ENCODE measurements around the gene P4HB.

The P4HB gene

DNA sequence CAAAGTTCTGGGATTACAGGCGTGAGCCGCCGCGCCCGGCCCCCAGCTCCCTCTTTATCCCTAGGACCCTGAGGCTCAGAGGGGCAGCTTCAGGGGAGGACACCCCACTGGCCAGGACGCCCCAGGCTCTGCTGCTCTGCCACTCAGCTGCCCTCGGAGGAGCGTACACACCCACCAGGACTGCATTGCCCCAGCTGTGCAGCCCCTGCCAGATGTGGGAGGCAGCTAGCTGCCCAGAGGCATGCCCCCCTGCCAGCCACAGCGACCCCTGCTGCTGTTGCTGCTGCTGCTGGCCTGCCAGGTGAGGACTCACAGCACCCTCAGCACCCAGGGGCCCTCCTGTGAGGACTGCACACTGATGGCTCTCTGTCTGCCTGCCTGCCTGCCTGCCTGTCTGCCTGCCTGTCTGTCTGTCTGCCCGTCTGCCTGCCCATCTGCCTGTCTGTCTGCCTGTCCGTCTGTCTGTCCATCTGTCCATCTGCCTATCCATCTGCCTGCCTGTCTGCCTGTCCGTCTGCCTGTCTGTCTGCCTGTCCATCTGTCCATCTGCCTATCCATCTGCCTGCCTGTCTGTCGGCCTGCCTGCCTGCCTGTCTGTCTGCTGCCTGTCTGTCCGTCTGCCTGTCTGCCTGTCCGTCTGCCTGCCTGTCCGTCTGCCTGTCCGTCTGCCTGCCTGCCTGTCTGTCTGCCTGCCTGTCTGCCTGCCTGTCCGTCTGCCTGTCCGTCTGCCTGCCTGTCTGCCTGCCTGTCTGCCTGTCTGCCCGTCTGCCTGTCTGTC lies 51.4 kb downstream of the P4HB start:
- Histone ChIP-seq H3K27me3 (peaks cover 80% of the 10 kb centered on the region), H3K4me3 (ENCODE audit: low read depth in 1 of 2, low read length in 1 of 2) (no peak overlapping the region), H3K9me3 (no peaks in the 10 kb centered on the region), H3K4me1 (ENCODE audit: control insufficient read depth in 1 of 2, insufficient read depth in 1 of 2, low read depth in 1 of 2, low read length in 1 of 2) (peaks cover 0 to 8% of the 10 kb centered on the region in 2 experiments), H3K36me3 (no peaks in the 10 kb centered on the region), H3K27ac (no peak overlapping the region)
- TF ChIP-seq CTCF (IDR thresholded peaks at IDR 0.05), result no peak

DNA sequence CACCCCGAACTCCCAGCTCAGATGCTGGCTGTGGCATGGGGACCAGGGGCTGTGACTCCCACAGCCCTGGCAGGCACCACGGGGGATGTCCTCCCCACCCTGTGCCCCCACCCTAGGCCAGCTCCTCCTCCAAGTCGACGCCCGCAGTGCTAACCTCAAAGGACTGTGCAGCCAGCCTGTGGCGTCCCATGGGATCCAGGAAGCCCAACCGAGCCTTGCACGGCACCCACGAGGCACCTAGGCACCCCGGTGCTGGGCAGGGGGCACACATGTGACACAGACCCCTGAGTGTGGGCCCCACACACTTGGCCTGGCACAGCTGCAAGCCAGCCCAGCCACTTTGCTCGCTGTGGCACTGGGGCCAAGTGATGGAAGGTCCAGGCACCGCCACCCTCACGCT lies 52.5 kb downstream of the P4HB start:
- no peak for TF ChIP-seq CTCF (IDR thresholded peaks at IDR 0.05)
- H3K4me1 ChIP-seq (ENCODE audit: control insufficient read depth in 1 of 2, insufficient read depth in 1 of 2, low read depth in 1 of 2, low read length in 1 of 2), result peaks cover 0 to 8% of the 10 kb centered on the region in 2 experiments
- peaks cover 91% of the 10 kb centered on the region for H3K27me3 ChIP-seq
- H3K4me3 ChIP-seq (ENCODE audit: low read depth in 1 of 2, low read length in 1 of 2), result no peak overlapping the region
- H3K27ac ChIP-seq, result no peak overlapping the region
- no peaks in the 10 kb centered on the region for H3K36me3 ChIP-seq
- H3K9me3 ChIP-seq, result no peaks in the 10 kb centered on the region

DNA sequence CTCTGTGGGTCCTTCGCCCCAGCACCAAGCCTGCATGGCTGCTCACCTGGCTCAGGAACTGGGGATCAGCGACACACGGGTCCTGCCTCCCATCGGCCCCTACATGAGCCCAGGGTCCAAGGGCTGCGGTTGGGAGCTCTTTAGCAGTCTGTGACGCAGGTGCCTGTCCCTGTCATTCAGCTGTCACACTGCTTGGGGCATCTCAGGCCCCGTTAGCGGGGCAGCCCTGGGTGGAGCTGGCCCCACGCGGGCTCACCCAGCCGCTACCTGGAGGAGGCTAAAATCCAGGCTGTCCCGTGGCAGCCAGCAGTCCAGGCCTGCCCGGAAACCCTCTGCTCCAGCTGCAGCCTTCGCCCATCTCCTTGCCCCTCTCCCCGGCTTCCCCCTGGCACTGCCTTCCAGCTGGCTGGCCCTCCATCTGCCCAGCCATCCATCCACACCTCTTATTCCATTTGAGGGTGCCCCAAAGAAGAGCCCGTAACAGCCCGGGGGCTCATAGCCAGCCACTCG lies 53.1 kb downstream of the P4HB start:
- Histone ChIP-seq H3K4me1 (ENCODE audit: control insufficient read depth in 1 of 2, insufficient read depth in 1 of 2, low read depth in 1 of 2, low read length in 1 of 2) (peaks cover 0 to 8% of the 10 kb centered on the region in 2 experiments), H3K4me3 (ENCODE audit: low read depth in 1 of 2, low read length in 1 of 2) (no peak overlapping the region), H3K36me3 (no peaks in the 10 kb centered on the region), H3K27ac (no peak overlapping the region), H3K27me3 (peaks cover 97% of the 10 kb centered on the region), H3K9me3 (no peaks in the 10 kb centered on the region)
- TF ChIP-seq CTCF (IDR thresholded peaks at IDR 0.05), result no peak

DNA sequence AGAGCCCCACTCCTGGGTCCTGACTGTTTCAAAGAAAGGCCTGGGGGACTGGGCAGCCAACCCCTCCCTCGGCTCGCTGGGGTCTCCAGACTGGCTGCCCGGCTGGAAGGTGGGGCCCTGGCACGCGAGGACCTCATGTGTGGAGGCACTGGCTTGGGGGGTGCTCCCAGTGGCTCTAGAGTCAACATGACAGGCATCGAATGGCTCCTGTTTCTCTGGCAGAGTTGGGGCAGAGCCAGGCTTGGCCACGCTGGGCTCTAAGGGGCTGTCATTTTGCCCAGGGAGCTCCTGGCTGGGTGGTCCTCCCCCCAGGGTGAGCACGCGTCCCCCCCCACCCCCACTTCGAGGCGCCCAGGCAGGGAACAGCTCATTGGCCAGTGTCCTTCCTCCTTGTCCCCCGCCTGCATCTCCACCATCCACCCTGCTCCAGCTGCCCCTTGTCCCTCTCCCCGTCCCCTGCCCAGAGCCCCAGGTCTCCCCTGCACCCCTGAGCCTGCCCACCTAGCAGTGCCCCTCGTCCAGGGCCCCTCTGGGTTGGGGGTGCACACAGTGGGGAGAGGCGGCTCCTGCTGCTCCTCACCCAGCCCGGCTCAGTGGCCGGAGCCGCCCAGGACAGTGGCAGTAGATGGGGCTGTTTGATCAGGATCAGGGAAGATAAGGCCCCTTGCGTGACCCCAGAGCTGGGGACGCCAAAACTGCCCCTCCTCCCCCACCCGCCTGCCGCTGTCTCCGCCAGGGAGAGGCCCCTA lies 53.7 kb downstream of the P4HB start:
- H3K27ac ChIP-seq, result no peak overlapping the region
- H3K27me3 ChIP-seq, result peaks cover 100% of the 10 kb centered on the region
- no peaks in the 10 kb centered on the region for H3K36me3 ChIP-seq
- no peak for TF ChIP-seq CTCF (IDR thresholded peaks at IDR 0.05)
- H3K4me3 ChIP-seq (ENCODE audit: low read depth in 1 of 2, low read length in 1 of 2), result no peak overlapping the region
- H3K4me1 ChIP-seq (ENCODE audit: control insufficient read depth in 1 of 2, insufficient read depth in 1 of 2, low read depth in 1 of 2, low read length in 1 of 2), result peaks cover 0 to 8% of the 10 kb centered on the region in 2 experiments
- no peaks in the 10 kb centered on the region for H3K9me3 ChIP-seq

GRCh38 chr17:81805707-81806460 lies 54.5 kb downstream of the P4HB start:
- H3K27ac ChIP-seq, result no peak overlapping the region
- no peaks in the 10 kb centered on the region for H3K9me3 ChIP-seq
- no peaks in the 10 kb centered on the region for H3K36me3 ChIP-seq
- no peak for TF ChIP-seq CTCF (IDR thresholded peaks at IDR 0.05)
- H3K4me1 ChIP-seq (ENCODE audit: control insufficient read depth in 1 of 2, insufficient read depth in 1 of 2, low read depth in 1 of 2, low read length in 1 of 2), result peaks cover 0 to 8% of the 10 kb centered on the region in 2 experiments
- H3K4me3 ChIP-seq (ENCODE audit: low read depth in 1 of 2, low read length in 1 of 2), result no peak overlapping the region
- peaks cover 100% of the 10 kb centered on the region for H3K27me3 ChIP-seq

Measured in neutrophil (primary cell).